Endothelial cell of umbilical vein (primary cell): ENCODE data around the gene STYXL1. TPM values are rescaled to one million over a fixed set of nuclear protein-coding genes. Genes with fewer than 3 reads are reported as not detected.

Source experiments
- BruUV-seq: library from RNA; stranded (reverse); fragments of 400-500 nt; replicated peaks from 2 replicates; lab custom pipeline; 2021; lab: Mats Ljungman, UMichigan
- CTCF ChIA-PET: fragments of 300-600, 350-600 bp; sonication (Branson Sonifier 250); formaldehyde crosslinking; loops from one replicate; lab custom pipeline; 2021; ENCODE audit warnings: antibody characterized with exemption, inconsistent platforms; lab: Charles Lee
- POLR2A ChIA-PET: fragments of 300-600, 350-600 bp; sonication (Branson Sonifier 250); formaldehyde crosslinking; loops from one replicate; lab custom pipeline; 2021; ENCODE audit warnings: antibody characterized with exemption, inconsistent platforms; lab: Charles Lee
- DNase-seq: peaks from one replicate; pipeline ENCODE4 v3.0.0-alpha.2; 2011; ENCODE audit warnings: low read depth, low spot score
- FAIRE-seq: peaks from 2 replicates; lab custom pipeline; 2011; peaks lifted over from hg19 to GRCh38; lab: Jason Lieb, UNC
- H2AFZ ChIP-seq: 2 replicates; pipeline ENCODE4 v1.6.0; 2012; ENCODE audit warnings: low read depth, low read length, control low read depth, inconsistent platforms
- H3K27ac ChIP-seq: 2 replicates; pipeline ENCODE4 v1.5.1; 2011; ENCODE audit warnings: low read depth, mild to moderate bottlenecking, control low read depth, low read length, moderate library complexity; ENCODE audit not compliant: insufficient read depth
- H3K27me3 ChIP-seq, 2 experiments: 2 replicates each; pipeline versions ENCODE4 v1.6.0 to v1.6.1; 2011; ENCODE audit warnings: low read length in 2 of 2, mixed read lengths in 1 of 2; ENCODE audit not compliant: control insufficient read depth in 2 of 2, insufficient read depth in 2 of 2
- H3K36me3 ChIP-seq, 2 experiments: 2 replicates in 1 of 2; 3 replicates in 1 of 2; pipeline ENCODE4 v1.5.1; 2011; ENCODE audit warnings: low read length in 2 of 2, mild to moderate bottlenecking in 1 of 2, moderate library complexity in 1 of 2; ENCODE audit not compliant: control insufficient read depth in 2 of 2, insufficient read depth in 2 of 2; ENCODE audit errors: extremely low read depth in 1 of 2
- H3K4me1 ChIP-seq: 3 replicates; pipeline ENCODE4 v1.5.1; 2011; ENCODE audit warnings: mild to moderate bottlenecking, low read length; ENCODE audit not compliant: control insufficient read depth, insufficient read depth; ENCODE audit errors: extremely low read depth
- H3K4me2 ChIP-seq: 2 replicates; pipeline ENCODE4 v1.6.1; 2011; ENCODE audit warnings: low read length, control low read depth, mixed read lengths; ENCODE audit not compliant: insufficient read depth
- H3K4me3 ChIP-seq, 3 experiments: fragments of 200-600 bp in 1 of 3; sonication (generic), shearing (Covaris generic) in 1 of 3; replicated peaks in 1 of 3; 2 replicates each; pipeline ENCODE4 v1.5.1; 2011 to 2016; ENCODE audit warnings: control low read depth in 3 of 3, low read length in 3 of 3, mild to moderate bottlenecking in 2 of 3, inconsistent platforms in 1 of 3, low read depth in 1 of 3, moderate library complexity in 1 of 3; ENCODE audit not compliant: insufficient read depth in 1 of 3
- H3K79me2 ChIP-seq: 2 replicates; pipeline ENCODE4 v1.6.0; 2012; ENCODE audit warnings: low read length, inconsistent platforms; ENCODE audit not compliant: control insufficient read depth, insufficient read depth
- H3K9ac ChIP-seq: replicated peaks from 2 replicates; pipeline ENCODE3; 2011; ENCODE audit warnings: low read length, control low read depth; ENCODE audit not compliant: insufficient read depth; ENCODE audit errors: extremely low read depth
- H3K9me1 ChIP-seq: replicated peaks from 3 replicates; pipeline ENCODE4 v1.6.0; 2011; ENCODE audit warnings: mild to moderate bottlenecking, low read length; ENCODE audit not compliant: control insufficient read depth, insufficient read depth; ENCODE audit errors: extremely low read depth
- H3K9me3 ChIP-seq: replicated peaks from 2 replicates; pipeline ENCODE4 v1.5.1; 2012; ENCODE audit warnings: low read length, inconsistent platforms; ENCODE audit not compliant: control insufficient read depth, insufficient read depth
- H4K20me1 ChIP-seq: replicated peaks from 2 replicates; pipeline ENCODE3; 2011; ENCODE audit warnings: mild to moderate bottlenecking, low read length; ENCODE audit not compliant: control insufficient read depth, insufficient read depth; ENCODE audit errors: extremely low read depth
- EZH2 ChIP-seq: IDR thresholded peaks from 2 replicates; pipeline ENCODE4 v1.6.1; 2012; ENCODE audit warnings: borderline replicate concordance, low read depth, mild to moderate bottlenecking, moderate library complexity, low read length, inconsistent platforms; ENCODE audit not compliant: severe bottlenecking
- FOS ChIP-seq: IDR thresholded peaks from 2 replicates; pipeline ENCODE4 v1.6.1; 2011; ENCODE audit warnings: mild to moderate bottlenecking, low read length, moderate library complexity, borderline replicate concordance; ENCODE audit not compliant: insufficient read depth
- GATA2 ChIP-seq: IDR thresholded peaks from 2 replicates; pipeline ENCODE4 v1.7.0; 2011; ENCODE audit warnings: low read depth, mild to moderate bottlenecking, moderate library complexity, mixed read lengths, low read length; ENCODE audit not compliant: insufficient read length, insufficient read depth
- JUN ChIP-seq: IDR thresholded peaks from 2 replicates; pipeline ENCODE4 v1.6.1; 2011; ENCODE audit warnings: borderline replicate concordance, low read depth; ENCODE audit not compliant: insufficient read length, insufficient read depth
- MYC ChIP-seq: IDR thresholded peaks from one replicate; pipeline ENCODE4 v1.6.1; 2011; ENCODE audit warnings: mild to moderate bottlenecking, low read depth, low read length
- POLR2A ChIP-seq: IDR thresholded peaks from 2 replicates; pipeline ENCODE4 v1.6.1; 2012; ENCODE audit warnings: low read depth, mild to moderate bottlenecking, control low read depth, low read length
- POLR2AphosphoS5 ChIP-seq: IDR thresholded peaks from 2 replicates; pipeline ENCODE4 v1.6.1; 2012; ENCODE audit warnings: low read depth, mild to moderate bottlenecking, control low read depth, low read length, moderate library complexity; ENCODE audit not compliant: insufficient read depth
- dilution Hi-C: fragments of 300-500 bp; cut with MboI; formaldehyde crosslinking; loops from one replicate; pipeline ENCODE4 v1.15.0; 2019; ENCODE audit warnings: low sequenced_read_pairs; ENCODE audit not compliant: extremely low pct_ligation_motif_present
- intact Hi-C: fragments of 100-400 bp; cut with micrococcal nuclease; formaldehyde crosslinking; loops from one replicate; pipeline ENCODE4 v1.10.0; 2022
- polyA plus RNA-seq, 4 experiments: library from polyadenylated mRNA; depleted of rRNA in 3 of 4; stranded (reverse) in 3 of 4; unstranded in 1 of 4; fragments of >200 nt; gene quantifications; 2 replicates each; pipeline versions ENCODE4 v1.2.1 to v1.2.3, GENCODE V29; 2011 to 2012; ENCODE audit warnings: missing spikeins in 1 of 4
- total RNA-seq: library from RNA; stranded (reverse); gene quantifications from 2 replicates; pipeline ENCODE4 v1.2.3, GENCODE V29; 2021
- TF ChIP-seq, protein P1 (sequence below): IDR thresholded peaks from 2 replicates; pipeline ENCODE4 v1.6.1; 2011; ENCODE audit not compliant: insufficient read depth, insufficient read length
- TF ChIP-seq, protein P2 (sequence below), 2 donors: IDR thresholded peaks; 1 replicate in 1 of 2; 2 replicates in 1 of 2; pipeline ENCODE4 v1.5.1; 2011; ENCODE audit warnings: low read length in 2 of 2, mild to moderate bottlenecking in 2 of 2, moderate library complexity in 2 of 2, control low read depth in 1 of 2, inconsistent platforms in 1 of 2, low read depth in 1 of 2; ENCODE audit not compliant: insufficient read depth in 1 of 2; ENCODE audit errors: extremely low read depth in 1 of 2

STYXL1 gene
- total and polyA plus RNA-seq, 2 donors (not counting 3 experiments of a cell fraction or from before 2014, with no cell fraction given): 23.0 to 67.6 TPM

DNA sequence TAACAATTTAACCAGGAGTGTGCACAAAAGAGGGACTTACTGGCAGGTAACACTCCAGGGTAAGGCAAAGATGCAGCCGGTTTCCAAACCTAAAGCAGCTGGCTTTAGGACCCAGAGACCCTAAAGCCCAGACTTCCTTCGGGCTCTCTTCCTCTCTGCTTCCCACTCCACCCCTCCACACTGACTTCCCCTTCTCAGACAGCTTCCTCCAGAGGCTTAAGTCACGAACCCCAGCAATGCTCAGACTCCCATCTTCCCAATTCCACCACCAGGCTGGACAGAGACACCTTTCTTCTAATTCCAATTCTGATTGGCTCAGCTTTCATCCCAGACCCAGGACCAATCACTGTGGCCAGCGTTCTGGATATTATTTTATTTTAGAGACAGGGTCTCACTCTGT is 24.8 kb downstream of the STYXL1 start:
- CTCF ChIA-PET: interaction anchor here (1.4 to 6.5 kb wide), 2 partner anchors 155 to 157 kb away, joined by 4 to 267 read pairs; no protein-coding TSS in a partner anchor
- TF ChIP-seq POLR2A (no peak), FOS (no peak), POLR2AphosphoS5 (no peak), EZH2 (no peak), GATA2 (no peak), JUN (no peak), MYC (no peak)
- TF ChIP-seq, protein P1, sequence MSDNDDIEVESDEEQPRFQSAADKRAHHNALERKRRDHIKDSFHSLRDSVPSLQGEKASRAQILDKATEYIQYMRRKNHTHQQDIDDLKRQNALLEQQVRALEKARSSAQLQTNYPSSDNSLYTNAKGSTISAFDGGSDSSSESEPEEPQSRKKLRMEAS: no peak
- TF ChIP-seq, protein P2, sequence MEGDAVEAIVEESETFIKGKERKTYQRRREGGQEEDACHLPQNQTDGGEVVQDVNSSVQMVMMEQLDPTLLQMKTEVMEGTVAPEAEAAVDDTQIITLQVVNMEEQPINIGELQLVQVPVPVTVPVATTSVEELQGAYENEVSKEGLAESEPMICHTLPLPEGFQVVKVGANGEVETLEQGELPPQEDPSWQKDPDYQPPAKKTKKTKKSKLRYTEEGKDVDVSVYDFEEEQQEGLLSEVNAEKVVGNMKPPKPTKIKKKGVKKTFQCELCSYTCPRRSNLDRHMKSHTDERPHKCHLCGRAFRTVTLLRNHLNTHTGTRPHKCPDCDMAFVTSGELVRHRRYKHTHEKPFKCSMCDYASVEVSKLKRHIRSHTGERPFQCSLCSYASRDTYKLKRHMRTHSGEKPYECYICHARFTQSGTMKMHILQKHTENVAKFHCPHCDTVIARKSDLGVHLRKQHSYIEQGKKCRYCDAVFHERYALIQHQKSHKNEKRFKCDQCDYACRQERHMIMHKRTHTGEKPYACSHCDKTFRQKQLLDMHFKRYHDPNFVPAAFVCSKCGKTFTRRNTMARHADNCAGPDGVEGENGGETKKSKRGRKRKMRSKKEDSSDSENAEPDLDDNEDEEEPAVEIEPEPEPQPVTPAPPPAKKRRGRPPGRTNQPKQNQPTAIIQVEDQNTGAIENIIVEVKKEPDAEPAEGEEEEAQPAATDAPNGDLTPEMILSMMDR (IDR thresholded peaks at IDR 0.05; ENCODE audit: extremely low read depth in 1 of 2, insufficient read depth in 1 of 2, low read depth in 1 of 2, low read length in 2 of 2): no peak
- H4K20me1 ChIP-seq: no peaks in the 10 kb centered on the region
- H3K36me3 ChIP-seq: peaks cover 0 to 5% of the 10 kb centered on the region in 2 experiments
- no peaks in the 10 kb centered on the region for H3K9me1 ChIP-seq
- dilution Hi-C loops: no loop called here
- peaks cover 2% of the 10 kb centered on the region for H3K4me1 ChIP-seq
- intact Hi-C loops: no loop called here
- H2AFZ ChIP-seq: peak overlapping the region; percentile 46
- no peaks in the 10 kb centered on the region for H3K9me3 ChIP-seq
- H3K9ac ChIP-seq: no peak overlapping the region
- H3K27me3 ChIP-seq: no peaks in the 10 kb centered on the region
- no peaks in the 10 kb centered on the region for H3K79me2 ChIP-seq
- FAIRE-seq (no peak), DNase-seq (no peak)
- no peak overlapping the region for H3K4me3 ChIP-seq
- H3K4me2 ChIP-seq: no peak overlapping the region
- no peak overlapping the region for H3K27ac ChIP-seq
- BruUV-seq: no TSS peak
- POLR2A ChIA-PET: interaction anchor here (0.6 kb wide), 1 partner anchor 97 kb away, joined by 3 read pairs; no protein-coding TSS in a partner anchor
